ENCODE measurements around the gene SPRING1.
"Not testable (repeated sequence)": the region's sequence is repeated elsewhere in the genome, so short reads cannot be mapped to it uniquely, and the experiment has no call there.

SPRING1 gene

DNA sequence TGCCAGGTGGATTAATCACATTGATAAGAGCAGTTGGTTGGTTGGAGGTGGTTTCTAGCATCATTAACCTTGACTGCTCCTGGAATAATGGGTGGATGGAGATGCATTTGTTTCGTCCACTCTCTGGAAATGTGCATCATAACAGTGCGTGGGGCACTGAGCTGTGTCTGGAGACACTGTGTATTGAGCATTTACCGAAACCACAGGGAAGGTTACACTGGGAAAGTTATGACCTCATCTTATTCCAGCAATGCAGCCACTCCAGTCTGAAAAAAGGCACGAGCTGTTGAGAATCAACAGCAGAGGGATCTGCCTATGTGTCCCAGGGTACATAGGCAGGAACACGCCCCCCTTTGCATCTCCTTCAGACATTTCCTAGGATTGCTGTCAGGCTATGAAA is 27.4 kb upstream of the SPRING1 start:
- Histone ChIP-seq H3K36me3 (ENCODE audit: insufficient read depth, low read length) (no peaks in the 10 kb centered on the region), H3K4me2 (ENCODE audit: low read length) (no peak overlapping the region), H3K4me3 (ENCODE audit: low read length) (no peak overlapping the region), H3K4me1 (ENCODE audit: control insufficient read depth, insufficient read depth, low read length) (no peaks in the 10 kb centered on the region), H3K27me3 (ENCODE audit: control insufficient read depth, insufficient read depth, low read length) (no peaks in the 10 kb centered on the region), H3K9ac (ENCODE audit: low read depth, low read length) (no peak overlapping the region), H3K9me3 (replicated peaks; ENCODE audit: low read length) (no peaks in the 10 kb centered on the region)

DNA sequence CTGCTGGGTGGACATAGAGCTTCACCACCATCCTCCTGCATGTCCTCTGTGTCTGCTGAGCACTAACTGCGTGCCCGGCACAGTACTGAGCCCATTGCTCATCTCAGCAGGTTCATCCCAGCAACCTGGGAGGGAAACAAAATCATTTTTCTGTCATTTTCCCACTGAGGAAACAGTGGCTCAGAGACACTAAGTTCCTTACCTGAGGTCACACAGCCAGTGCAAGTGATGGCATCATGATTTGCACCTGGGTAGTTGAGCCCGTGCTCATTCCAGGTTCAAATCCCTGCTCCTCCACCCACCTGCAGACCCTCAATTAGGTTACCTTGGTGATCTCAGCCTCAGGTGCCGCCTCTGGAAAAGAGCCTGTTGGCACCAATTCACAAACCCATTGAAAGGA is 23.6 kb upstream of the SPRING1 start:
- H3K9me3 ChIP-seq (replicated peaks; ENCODE audit: low read length), result no peaks in the 10 kb centered on the region
- H3K36me3 ChIP-seq (ENCODE audit: insufficient read depth, low read length), result no peaks in the 10 kb centered on the region
- no peak overlapping the region for H3K4me2 ChIP-seq (ENCODE audit: low read length)
- no peaks in the 10 kb centered on the region for H3K27me3 ChIP-seq (ENCODE audit: control insufficient read depth, insufficient read depth, low read length)
- H3K4me3 ChIP-seq (ENCODE audit: low read length), result no peak overlapping the region
- H3K4me1 ChIP-seq (ENCODE audit: control insufficient read depth, insufficient read depth, low read length), result no peaks in the 10 kb centered on the region
- no peak overlapping the region for H3K9ac ChIP-seq (ENCODE audit: low read depth, low read length)

GRCh38 chr12:116760622-116761020 is 22.8 kb upstream of the SPRING1 start:
- Histone ChIP-seq H3K4me1 (ENCODE audit: control insufficient read depth, insufficient read depth, low read length) (no peaks in the 10 kb centered on the region), H3K36me3 (ENCODE audit: insufficient read depth, low read length) (no peaks in the 10 kb centered on the region), H3K4me3 (ENCODE audit: low read length) (no peak overlapping the region), H3K9me3 (replicated peaks; ENCODE audit: low read length) (no peaks in the 10 kb centered on the region), H3K9ac (ENCODE audit: low read depth, low read length) (no peak overlapping the region), H3K27me3 (ENCODE audit: control insufficient read depth, insufficient read depth, low read length) (no peaks in the 10 kb centered on the region), H3K4me2 (ENCODE audit: low read length) (no peak overlapping the region)

DNA sequence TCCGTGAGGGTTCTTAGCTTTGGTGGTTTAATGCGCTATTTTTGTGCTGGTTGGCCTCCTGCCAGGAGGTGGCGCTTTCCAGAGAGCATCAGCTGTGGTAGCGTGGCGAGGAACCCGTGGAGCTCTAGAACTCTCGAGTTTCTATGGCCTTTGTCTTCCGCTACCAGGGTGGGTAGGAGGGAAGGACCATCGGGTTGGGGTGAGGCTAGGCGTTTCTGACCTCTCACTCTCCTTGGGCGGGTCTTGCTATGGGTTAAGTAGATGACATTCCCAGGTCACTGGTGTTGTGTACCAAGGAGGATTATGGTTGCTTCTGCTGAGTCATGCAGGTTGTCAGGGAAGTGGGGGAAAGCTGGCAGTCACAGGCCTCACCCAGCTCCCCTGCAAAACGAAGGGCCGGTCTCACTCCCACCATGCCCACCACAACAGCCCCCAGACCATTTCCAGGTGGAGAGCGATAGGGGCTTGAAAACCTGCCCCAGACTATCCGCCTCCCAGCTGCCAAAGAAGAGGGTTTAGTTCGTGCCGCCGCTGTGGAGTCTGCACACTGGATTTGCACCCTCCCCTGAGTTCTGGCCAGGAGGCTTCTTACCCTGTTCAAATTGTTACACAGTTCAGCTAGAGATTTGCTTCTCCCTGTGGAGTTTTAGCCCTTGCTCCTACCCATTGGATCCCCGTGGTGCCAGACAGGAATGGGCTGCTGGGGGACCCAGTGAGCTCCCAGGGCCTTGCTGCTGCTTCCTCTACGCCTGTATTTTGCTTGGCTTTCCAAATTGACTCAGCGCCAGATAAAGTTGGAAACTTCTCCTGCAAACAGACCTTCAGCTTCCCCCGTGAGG is 22.1 kb upstream of the SPRING1 start:
- H3K9ac ChIP-seq (ENCODE audit: low read depth, low read length), result no peak overlapping the region
- H3K4me1 ChIP-seq (ENCODE audit: control insufficient read depth, insufficient read depth, low read length), result no peaks in the 10 kb centered on the region
- H3K9me3 ChIP-seq (replicated peaks; ENCODE audit: low read length), result no peaks in the 10 kb centered on the region
- H3K4me3 ChIP-seq (ENCODE audit: low read length), result no peak overlapping the region
- no peak overlapping the region for H3K4me2 ChIP-seq (ENCODE audit: low read length)
- no peaks in the 10 kb centered on the region for H3K27me3 ChIP-seq (ENCODE audit: control insufficient read depth, insufficient read depth, low read length)
- H3K36me3 ChIP-seq (ENCODE audit: insufficient read depth, low read length), result no peaks in the 10 kb centered on the region

DNA sequence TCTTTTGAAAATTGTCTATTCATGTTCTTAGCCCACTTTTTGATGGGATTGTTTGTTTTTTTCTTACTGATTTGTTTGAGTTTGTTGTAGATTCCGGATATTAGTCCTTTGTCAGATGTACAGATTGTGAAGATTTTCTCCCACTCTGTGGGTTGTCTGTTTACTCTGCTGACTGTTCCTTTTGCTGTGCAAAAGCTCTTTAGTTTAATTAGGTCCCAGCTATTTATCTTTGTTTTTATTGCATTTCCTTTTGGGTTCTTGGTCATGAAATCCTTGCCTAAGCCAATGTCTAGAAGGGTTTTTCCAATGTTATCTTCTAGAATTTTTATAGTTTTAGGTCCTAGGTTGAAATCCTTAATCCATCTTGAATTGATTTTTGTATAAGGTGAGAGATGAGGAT is 16.9 kb upstream of the SPRING1 start:
- H3K4me2 ChIP-seq (ENCODE audit: low read length); H3K27me3 ChIP-seq (ENCODE audit: control insufficient read depth, insufficient read depth, low read length); H3K36me3 ChIP-seq (ENCODE audit: insufficient read depth, low read length); H3K9me3 ChIP-seq (replicated peaks; ENCODE audit: low read length); H3K4me1 ChIP-seq (ENCODE audit: control insufficient read depth, insufficient read depth, low read length); H3K9ac ChIP-seq (ENCODE audit: low read depth, low read length); H3K4me3 ChIP-seq (ENCODE audit: low read length): not testable (repeated sequence)

GRCh38 chr12:116754097-116754496 is 16.2 kb upstream of the SPRING1 start:
- H3K4me1 ChIP-seq (ENCODE audit: control insufficient read depth, insufficient read depth, low read length); H3K36me3 ChIP-seq (ENCODE audit: insufficient read depth, low read length); H3K4me2 ChIP-seq (ENCODE audit: low read length); H3K27me3 ChIP-seq (ENCODE audit: control insufficient read depth, insufficient read depth, low read length); H3K9me3 ChIP-seq (replicated peaks; ENCODE audit: low read length); H3K9ac ChIP-seq (ENCODE audit: low read depth, low read length); H3K4me3 ChIP-seq (ENCODE audit: low read length): not testable (repeated sequence)

DNA sequence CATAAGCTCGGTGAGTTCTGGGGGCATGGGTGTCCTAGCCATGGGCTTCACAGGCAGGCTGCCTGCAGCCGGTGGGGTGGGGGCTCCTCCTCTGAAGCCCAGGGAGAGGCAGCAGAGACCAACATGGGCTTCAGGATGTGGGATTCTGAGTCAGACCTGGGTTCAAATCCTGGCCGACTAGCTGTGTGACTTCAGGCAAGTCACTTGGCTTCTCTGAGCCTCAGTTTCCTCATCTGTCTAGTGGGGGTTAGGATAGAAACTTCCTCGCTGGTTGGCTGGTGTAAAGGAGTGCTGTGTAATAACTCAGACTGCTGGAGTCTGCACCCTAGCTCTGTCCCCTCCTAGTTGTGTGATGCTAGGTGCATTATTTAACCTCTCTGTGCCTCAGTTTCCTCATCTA is 12.4 kb upstream of the SPRING1 start:
- H3K27me3 ChIP-seq (ENCODE audit: control insufficient read depth, insufficient read depth, low read length), result no peaks in the 10 kb centered on the region
- H3K4me3 ChIP-seq (ENCODE audit: low read length), result no peak overlapping the region
- H3K9ac ChIP-seq (ENCODE audit: low read depth, low read length), result no peak overlapping the region
- no peaks in the 10 kb centered on the region for H3K4me1 ChIP-seq (ENCODE audit: control insufficient read depth, insufficient read depth, low read length)
- no peak overlapping the region for H3K4me2 ChIP-seq (ENCODE audit: low read length)
- no peaks in the 10 kb centered on the region for H3K36me3 ChIP-seq (ENCODE audit: insufficient read depth, low read length)
- H3K9me3 ChIP-seq (replicated peaks; ENCODE audit: low read length), result no peaks in the 10 kb centered on the region

- no peak overlapping the region for H3K4me2 ChIP-seq (ENCODE audit: low read length)
- H3K36me3 ChIP-seq (ENCODE audit: insufficient read depth, low read length), result no peaks in the 10 kb centered on the region
- no peaks in the 10 kb centered on the region for H3K4me1 ChIP-seq (ENCODE audit: control insufficient read depth, insufficient read depth, low read length)
- no peak overlapping the region for H3K4me3 ChIP-seq (ENCODE audit: low read length)
- no peaks in the 10 kb centered on the region for H3K9me3 ChIP-seq (replicated peaks; ENCODE audit: low read length)
- H3K9ac ChIP-seq (ENCODE audit: low read depth, low read length), result no peak overlapping the region
- no peaks in the 10 kb centered on the region for H3K27me3 ChIP-seq (ENCODE audit: control insufficient read depth, insufficient read depth, low read length)
Observed at GRCh38 chr12:116749884-116750283, 12.0 kb upstream of the SPRING1 start.

- H3K4me2 ChIP-seq (ENCODE audit: low read length), result no peak overlapping the region
- H3K9ac ChIP-seq (ENCODE audit: low read depth, low read length), result no peak overlapping the region
- no peaks in the 10 kb centered on the region for H3K36me3 ChIP-seq (ENCODE audit: insufficient read depth, low read length)
- no peaks in the 10 kb centered on the region for H3K27me3 ChIP-seq (ENCODE audit: control insufficient read depth, insufficient read depth, low read length)
- H3K9me3 ChIP-seq (replicated peaks; ENCODE audit: low read length), result no peaks in the 10 kb centered on the region
- H3K4me3 ChIP-seq (ENCODE audit: low read length), result no peak overlapping the region
- H3K4me1 ChIP-seq (ENCODE audit: control insufficient read depth, insufficient read depth, low read length), result no peaks in the 10 kb centered on the region
Observed at GRCh38 chr12:116745554-116745953, 7.7 kb upstream of the SPRING1 start.

GRCh38 chr12:116744766-116745165 is 6.9 kb upstream of the SPRING1 start:
- Histone ChIP-seq H3K9ac (ENCODE audit: low read depth, low read length) (no peak overlapping the region), H3K4me2 (ENCODE audit: low read length) (no peak overlapping the region), H3K4me3 (ENCODE audit: low read length) (no peak overlapping the region), H3K9me3 (replicated peaks; ENCODE audit: low read length) (no peaks in the 10 kb centered on the region), H3K27me3 (ENCODE audit: control insufficient read depth, insufficient read depth, low read length) (no peaks in the 10 kb centered on the region), H3K36me3 (ENCODE audit: insufficient read depth, low read length) (no peaks in the 10 kb centered on the region), H3K4me1 (ENCODE audit: control insufficient read depth, insufficient read depth, low read length) (no peaks in the 10 kb centered on the region)

DNA sequence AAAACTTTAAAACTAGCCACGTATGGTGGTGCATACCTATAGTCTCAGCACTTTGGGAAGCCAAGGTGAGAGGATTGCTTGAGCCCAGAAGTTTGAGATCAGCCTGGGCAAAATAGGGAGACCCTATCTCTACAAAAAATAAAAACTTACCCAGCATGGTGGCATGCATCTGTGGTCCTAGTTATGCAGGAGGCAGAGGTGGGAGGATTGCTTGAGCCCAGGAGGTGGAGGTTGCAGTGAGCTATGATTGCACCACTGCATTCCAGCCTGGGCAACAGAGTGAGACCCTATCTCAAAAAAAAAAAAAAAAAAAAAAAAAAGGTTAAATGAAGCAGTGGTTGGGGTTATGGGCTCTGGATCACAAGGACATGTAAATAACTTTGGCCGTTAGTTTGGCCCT is 4.9 kb upstream of the SPRING1 start:
- not testable (repeated sequence) for H3K27me3 ChIP-seq (ENCODE audit: control insufficient read depth, insufficient read depth, low read length); H3K36me3 ChIP-seq (ENCODE audit: insufficient read depth, low read length); H3K4me3 ChIP-seq (ENCODE audit: low read length)

DNA sequence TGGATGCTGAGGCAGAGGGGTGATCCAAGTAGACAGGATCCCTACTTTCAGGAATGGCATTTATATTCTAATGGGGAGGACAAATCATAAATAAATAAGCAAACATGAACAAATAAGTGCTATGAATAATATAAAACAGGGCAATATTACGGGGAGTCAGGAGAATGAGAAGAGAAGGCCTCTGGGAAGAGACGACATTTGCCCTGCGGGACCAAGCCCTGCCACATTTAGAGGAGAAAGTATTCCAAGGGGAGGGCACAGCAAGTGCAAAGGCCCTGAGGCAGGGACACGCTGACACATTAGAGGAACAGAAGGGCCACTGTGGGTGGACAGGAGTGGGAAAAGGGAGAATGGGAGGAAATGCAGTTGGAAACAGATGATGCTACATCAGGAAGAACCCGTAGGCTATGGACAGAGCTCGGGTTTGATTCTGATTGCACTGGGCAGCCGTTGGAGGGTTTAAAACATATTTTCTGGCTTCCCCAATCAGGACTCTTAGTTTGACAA is 1.6 kb upstream of the SPRING1 start:
- Histone ChIP-seq H3K4me2 (ENCODE audit: low read length) (no peak overlapping the region), H3K9ac (ENCODE audit: low read depth, low read length) (no peak overlapping the region), H3K4me1 (ENCODE audit: control insufficient read depth, insufficient read depth, low read length) (peaks cover 8% of the 10 kb centered on the region), H3K4me3 (ENCODE audit: low read length) (no peak overlapping the region), H3K9me3 (replicated peaks; ENCODE audit: low read length) (no peaks in the 10 kb centered on the region), H3K27me3 (ENCODE audit: control insufficient read depth, insufficient read depth, low read length) (no peaks in the 10 kb centered on the region), H3K36me3 (ENCODE audit: insufficient read depth, low read length) (peaks cover 7% of the 10 kb centered on the region)

More for the DNA sequence above, 4.9 kb upstream of the SPRING1 start:
- H3K4me2 ChIP-seq (ENCODE audit: low read length); H3K9me3 ChIP-seq (replicated peaks; ENCODE audit: low read length); H3K4me1 ChIP-seq (ENCODE audit: control insufficient read depth, insufficient read depth, low read length); H3K9ac ChIP-seq (ENCODE audit: low read depth, low read length): not testable (repeated sequence)
